ENCODE data around the gene LCMT2. TPM values are rescaled to one million over a fixed set of nuclear protein-coding genes. Genes with fewer than 3 reads are reported as not detected.

LCMT2 gene, protein sequence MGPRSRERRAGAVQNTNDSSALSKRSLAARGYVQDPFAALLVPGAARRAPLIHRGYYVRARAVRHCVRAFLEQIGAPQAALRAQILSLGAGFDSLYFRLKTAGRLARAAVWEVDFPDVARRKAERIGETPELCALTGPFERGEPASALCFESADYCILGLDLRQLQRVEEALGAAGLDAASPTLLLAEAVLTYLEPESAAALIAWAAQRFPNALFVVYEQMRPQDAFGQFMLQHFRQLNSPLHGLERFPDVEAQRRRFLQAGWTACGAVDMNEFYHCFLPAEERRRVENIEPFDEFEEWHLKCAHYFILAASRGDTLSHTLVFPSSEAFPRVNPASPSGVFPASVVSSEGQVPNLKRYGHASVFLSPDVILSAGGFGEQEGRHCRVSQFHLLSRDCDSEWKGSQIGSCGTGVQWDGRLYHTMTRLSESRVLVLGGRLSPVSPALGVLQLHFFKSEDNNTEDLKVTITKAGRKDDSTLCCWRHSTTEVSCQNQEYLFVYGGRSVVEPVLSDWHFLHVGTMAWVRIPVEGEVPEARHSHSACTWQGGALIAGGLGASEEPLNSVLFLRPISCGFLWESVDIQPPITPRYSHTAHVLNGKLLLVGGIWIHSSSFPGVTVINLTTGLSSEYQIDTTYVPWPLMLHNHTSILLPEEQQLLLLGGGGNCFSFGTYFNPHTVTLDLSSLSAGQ
- total RNA-seq = 1 to 10 TPM in 3 of 5 donors, under 1 TPM in 2; under 0.01 to 6.4 (median 2.3) TPM
- 1 to 10 TPM; 2.6 to 4.8 (median 3.0) TPM for polyA plus RNA-seq
- long read RNA-seq, donor 1, full-length matches to known transcripts = 7 of 7 reads
- long read RNA-seq, donor 1, partial matches to known transcripts = 0 of 7 reads
- long read RNA-seq, donor 1, other reads (novel, unspliced or antisense) = 0 of 7 reads
- long read RNA-seq, donor 2, full-length matches to known transcripts = 5 of 5 reads
- long read RNA-seq, donor 2, partial matches to known transcripts = 0 of 5 reads
- long read RNA-seq, donor 2, other reads (novel, unspliced or antisense) = 0 of 5 reads
- long read RNA-seq, donor 3, full-length matches to known transcripts = 9 of 9 reads
- long read RNA-seq, donor 3, partial matches to known transcripts = 0 of 9 reads
- long read RNA-seq, donor 3, other reads (novel, unspliced or antisense) = 0 of 9 reads
- long read RNA-seq, donor 4, full-length matches to known transcripts = 1 of 1 reads
- long read RNA-seq, donor 4, partial matches to known transcripts = 0 of 1 reads
- long read RNA-seq, donor 4, other reads (novel, unspliced or antisense) = 0 of 1 reads
- long read RNA-seq, donor 5, full-length matches to known transcripts = 15 of 15 reads
- long read RNA-seq, donor 5, partial matches to known transcripts = 0 of 15 reads
- long read RNA-seq, donor 5, other reads (novel, unspliced or antisense) = 0 of 15 reads
- long read RNA-seq, donor 6, full-length matches to known transcripts = 20 of 25 reads
- long read RNA-seq, donor 6, partial matches to known transcripts = 5 of 25 reads
- long read RNA-seq, donor 6, other reads (novel, unspliced or antisense) = 0 of 25 reads
- long read RNA-seq, donor 7, full-length matches to known transcripts = 12 of 12 reads
- long read RNA-seq, donor 7, partial matches to known transcripts = 0 of 12 reads
- long read RNA-seq, donor 7, other reads (novel, unspliced or antisense) = 0 of 12 reads
- long read RNA-seq, donor 8, full-length matches to known transcripts = 10 of 10 reads
- long read RNA-seq, donor 8, partial matches to known transcripts = 0 of 10 reads
- long read RNA-seq, donor 8, other reads (novel, unspliced or antisense) = 0 of 10 reads
- long read RNA-seq, donor 9, full-length matches to known transcripts = 14 of 14 reads
- long read RNA-seq, donor 9, partial matches to known transcripts = 0 of 14 reads
- long read RNA-seq, donor 9, other reads (novel, unspliced or antisense) = 0 of 14 reads
- long read RNA-seq, donor 10, full-length matches to known transcripts = 4 of 4 reads
- long read RNA-seq, donor 10, partial matches to known transcripts = 0 of 4 reads
- long read RNA-seq, donor 10, other reads (novel, unspliced or antisense) = 0 of 4 reads

DNA sequence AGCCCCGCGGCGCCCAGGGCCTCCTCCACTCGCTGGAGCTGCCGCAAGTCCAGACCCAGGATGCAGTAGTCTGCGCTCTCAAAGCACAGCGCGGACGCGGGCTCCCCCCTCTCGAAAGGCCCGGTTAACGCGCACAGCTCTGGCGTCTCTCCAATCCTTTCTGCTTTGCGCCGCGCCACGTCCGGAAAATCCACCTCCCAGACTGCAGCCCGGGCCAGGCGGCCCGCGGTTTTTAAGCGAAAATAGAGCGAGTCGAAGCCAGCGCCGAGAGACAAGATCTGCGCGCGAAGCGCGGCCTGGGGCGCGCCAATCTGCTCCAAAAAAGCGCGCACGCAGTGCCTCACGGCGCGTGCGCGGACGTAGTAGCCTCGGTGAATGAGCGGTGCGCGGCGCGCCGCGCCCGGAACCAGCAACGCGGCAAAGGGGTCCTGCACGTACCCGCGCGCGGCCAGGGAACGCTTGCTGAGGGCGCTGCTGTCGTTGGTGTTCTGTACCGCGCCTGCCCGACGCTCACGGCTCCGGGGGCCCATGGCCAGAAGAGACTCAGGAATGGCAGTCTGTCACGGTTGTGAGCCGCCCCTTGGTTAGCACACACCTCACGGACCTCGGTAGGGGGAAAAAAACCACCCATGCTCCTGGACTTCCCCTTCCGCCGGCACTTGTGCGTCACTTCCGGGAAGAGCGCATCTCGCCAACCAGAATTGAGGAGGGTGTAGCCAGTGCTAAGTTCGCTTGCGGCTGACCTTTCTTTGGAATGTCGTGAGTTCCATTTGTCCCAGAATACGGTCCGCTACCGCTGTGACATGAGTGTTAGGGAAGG lies at the start of gene LCMT2:
Gene LCMT2 (minus strand): TSS at position 614 of the 820 bp plus-strand sequence. CDS start 84 bp downstream, at position 530.
- peak within 1 kb of the TSS; percentile 92 to 99 (median 96) for H3K27ac ChIP-seq
- peak within 1 kb of the TSS; percentile 65 to 89 (median 85) for H3K4me3 ChIP-seq
- intact Hi-C loops (cut with DNase I; ENCODE audit: low total_unique reads) = no loop called here
- H3K36me3 ChIP-seq = peaks cover 0 to 18% (median 4%) of the 10 kb centered on the region in 4 donors
- DNase-seq = peak; percentile 92 to 98
- no peaks in the 10 kb centered on the region for H3K27me3 ChIP-seq
- WGBS, 5 donors = 0% methylated on average over 34 to 86 of the region's 86 CpGs
- H3K4me1 ChIP-seq = peaks cover 12 to 34% (median 30%) of the 10 kb centered on the region in 4 donors
- TF ChIP-seq EP300 (IDR thresholded peaks at IDR 0.05) = no peak
- TF ChIP-seq, protein P1, sequence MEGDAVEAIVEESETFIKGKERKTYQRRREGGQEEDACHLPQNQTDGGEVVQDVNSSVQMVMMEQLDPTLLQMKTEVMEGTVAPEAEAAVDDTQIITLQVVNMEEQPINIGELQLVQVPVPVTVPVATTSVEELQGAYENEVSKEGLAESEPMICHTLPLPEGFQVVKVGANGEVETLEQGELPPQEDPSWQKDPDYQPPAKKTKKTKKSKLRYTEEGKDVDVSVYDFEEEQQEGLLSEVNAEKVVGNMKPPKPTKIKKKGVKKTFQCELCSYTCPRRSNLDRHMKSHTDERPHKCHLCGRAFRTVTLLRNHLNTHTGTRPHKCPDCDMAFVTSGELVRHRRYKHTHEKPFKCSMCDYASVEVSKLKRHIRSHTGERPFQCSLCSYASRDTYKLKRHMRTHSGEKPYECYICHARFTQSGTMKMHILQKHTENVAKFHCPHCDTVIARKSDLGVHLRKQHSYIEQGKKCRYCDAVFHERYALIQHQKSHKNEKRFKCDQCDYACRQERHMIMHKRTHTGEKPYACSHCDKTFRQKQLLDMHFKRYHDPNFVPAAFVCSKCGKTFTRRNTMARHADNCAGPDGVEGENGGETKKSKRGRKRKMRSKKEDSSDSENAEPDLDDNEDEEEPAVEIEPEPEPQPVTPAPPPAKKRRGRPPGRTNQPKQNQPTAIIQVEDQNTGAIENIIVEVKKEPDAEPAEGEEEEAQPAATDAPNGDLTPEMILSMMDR (IDR thresholded peaks at IDR 0.05) = no peak
- peak in 1 of 4 donors; percentile 28 for TF ChIP-seq POLR2A (IDR thresholded peaks at IDR 0.05)
- TF ChIP-seq POLR2AphosphoS5 (IDR thresholded peaks at IDR 0.05) = peak; percentile 69 to 84 (median 74)
- H3K9me3 ChIP-seq = no peaks in the 10 kb centered on the region

DNA sequence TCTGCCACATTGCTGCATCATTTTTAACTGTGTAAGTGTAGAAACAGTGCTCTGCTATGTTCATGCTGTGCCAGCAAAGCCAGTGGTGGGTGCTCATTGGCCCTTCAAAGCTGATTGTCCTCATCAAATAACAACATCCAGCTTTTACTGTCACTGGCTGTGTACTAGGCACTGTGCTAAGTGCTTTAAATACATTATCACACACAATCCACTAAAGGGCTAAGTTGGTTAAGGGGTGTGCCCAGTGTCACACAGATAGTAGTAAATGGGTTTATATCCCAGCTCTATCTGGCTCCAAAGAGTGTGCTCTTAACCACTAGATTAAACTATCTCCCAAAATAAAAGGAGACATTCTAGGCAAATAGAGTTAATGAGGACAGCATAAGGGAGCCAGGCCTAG lies 48.2 kb upstream of the LCMT2 start:
- intact Hi-C loops (cut with DNase I; ENCODE audit: low total_unique reads) = no loop called here
- peaks cover 7 to 65% (median 62%) of the 10 kb centered on the region in 4 donors for H3K36me3 ChIP-seq
- no peaks in the 10 kb centered on the region for H3K4me1 ChIP-seq
- H3K27ac ChIP-seq = no peak overlapping the region
- DNase-seq = no peak
- no peaks in the 10 kb centered on the region for H3K9me3 ChIP-seq
- no peaks in the 10 kb centered on the region for H3K27me3 ChIP-seq
- H3K4me3 ChIP-seq = no peak overlapping the region
- TF ChIP-seq POLR2A (IDR thresholded peaks at IDR 0.05) (no peak), EP300 (IDR thresholded peaks at IDR 0.05) (no peak), POLR2AphosphoS5 (IDR thresholded peaks at IDR 0.05) (no peak)
- TF ChIP-seq, protein P1 (IDR thresholded peaks at IDR 0.05) = no peak

DNA sequence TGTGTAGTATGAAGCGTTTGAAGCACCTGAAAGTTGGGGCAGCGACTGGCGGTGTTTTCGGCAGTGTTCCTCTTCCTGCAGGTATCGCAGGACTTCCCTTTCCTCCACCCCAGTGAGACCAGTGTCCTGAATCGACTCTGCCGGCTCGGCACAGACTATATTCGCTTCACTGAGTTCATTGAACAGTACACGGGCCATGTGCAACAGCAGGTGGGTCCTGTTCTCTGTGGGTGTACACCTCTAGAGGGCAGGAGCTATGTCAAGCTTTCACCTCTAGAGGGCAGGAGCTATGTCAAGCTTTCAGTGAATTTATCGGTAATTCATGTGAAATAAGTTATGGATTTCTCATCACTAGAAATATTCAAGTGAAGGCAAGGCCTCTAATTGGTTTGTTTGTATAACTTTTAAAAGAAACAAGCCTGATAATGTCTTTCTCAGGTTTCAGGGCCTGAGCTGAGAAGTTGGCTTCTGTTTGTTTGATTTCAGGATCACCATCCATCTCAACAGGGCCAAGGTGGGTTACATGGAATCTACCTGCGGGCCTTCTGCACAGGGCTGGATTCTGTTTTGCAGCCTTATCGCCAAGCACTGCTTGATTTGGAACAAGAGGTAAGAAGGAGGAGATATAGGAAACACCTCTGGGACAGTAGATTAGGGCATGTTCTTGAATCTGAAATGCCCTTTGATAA lies 45.8 kb upstream of the LCMT2 start:
- Histone ChIP-seq H3K27me3 (no peaks in the 10 kb centered on the region), H3K4me1 (peaks cover 0 to 22% (median 14%) of the 10 kb centered on the region in 4 donors), H3K4me3 (no peak overlapping the region), H3K27ac (no peak overlapping the region), H3K36me3 (peaks cover 7 to 48% (median 43%) of the 10 kb centered on the region in 4 donors), H3K9me3 (no peaks in the 10 kb centered on the region)
- intact Hi-C loops (cut with DNase I; ENCODE audit: low total_unique reads) = no loop called here
- no peak for TF ChIP-seq EP300 (IDR thresholded peaks at IDR 0.05)
- TF ChIP-seq, protein P1 (IDR thresholded peaks at IDR 0.05) = peak in 5 of 7 experiments; percentile 8 to 67 (median 58)
- WGBS, 5 donors = 80 to 88% (median 83%) methylated on average over 13 of the region's 13 CpGs
- DNase-seq = peak in 1 of 2 donors; percentile 48

Data from stomach (tissue), 19 donors.